Superior temporal gyrus (tissue), 1 donor: ENCODE data around the gene UBALD2.
"Not testable (repeated sequence)": the region's sequence is repeated elsewhere in the genome, so short reads cannot be mapped to it uniquely, and the experiment has no call there.

Experiments
- DNase-seq: peaks from one replicate; pipeline ENCODE4 v3.0.0-alpha.2; 2016; ENCODE audit errors: extremely low spot score

UBALD2 gene

GRCh38 chr17:76244721-76245120 is 20.4 kb upstream of the UBALD2 start:
- not testable (repeated sequence) for DNase-seq

- DNase-seq = no peak
Measured at GRCh38 chr17:76246080-76247066, 18.8 kb upstream of the UBALD2 start.

- DNase-seq = no peak
Measured at GRCh38 chr17:76247304-76247703, 17.8 kb upstream of the UBALD2 start.

DNA sequence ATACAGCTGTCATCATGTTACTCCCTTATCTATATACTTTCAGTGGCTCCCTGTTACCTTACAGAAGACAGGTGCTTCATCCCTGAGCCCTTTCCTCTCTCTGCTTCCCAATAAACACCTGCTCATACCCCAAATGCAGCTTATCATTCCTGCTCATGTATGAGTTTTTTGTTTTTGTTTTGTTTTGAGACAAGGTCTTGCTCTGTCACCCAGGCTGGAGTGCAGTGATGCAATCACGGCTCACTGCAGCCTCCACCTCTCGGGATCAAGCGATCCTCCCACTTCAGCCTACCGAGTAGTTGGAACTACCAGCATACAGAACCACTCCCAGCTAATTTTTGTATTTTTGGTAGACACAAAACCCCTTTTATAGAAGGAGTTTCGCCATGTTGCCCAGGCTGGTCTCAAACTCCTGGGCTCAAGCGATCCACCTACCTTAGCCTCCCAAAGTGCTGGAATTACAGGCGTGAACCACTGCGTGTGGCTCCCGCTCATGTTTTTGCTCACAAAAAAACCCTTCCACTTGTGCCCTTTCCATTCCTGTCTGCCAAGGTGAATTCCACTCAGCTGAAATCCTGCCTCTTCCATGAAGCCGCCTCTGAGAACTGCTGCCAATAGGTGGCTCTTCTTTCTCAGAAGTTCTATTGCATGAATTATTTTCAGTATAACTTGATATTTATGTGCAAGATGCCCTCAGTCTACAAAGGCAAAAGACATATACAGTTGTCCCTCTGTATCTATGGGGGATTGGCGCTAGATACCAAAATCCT is 16.9 kb upstream of the UBALD2 start:
- no peak for DNase-seq

DNA sequence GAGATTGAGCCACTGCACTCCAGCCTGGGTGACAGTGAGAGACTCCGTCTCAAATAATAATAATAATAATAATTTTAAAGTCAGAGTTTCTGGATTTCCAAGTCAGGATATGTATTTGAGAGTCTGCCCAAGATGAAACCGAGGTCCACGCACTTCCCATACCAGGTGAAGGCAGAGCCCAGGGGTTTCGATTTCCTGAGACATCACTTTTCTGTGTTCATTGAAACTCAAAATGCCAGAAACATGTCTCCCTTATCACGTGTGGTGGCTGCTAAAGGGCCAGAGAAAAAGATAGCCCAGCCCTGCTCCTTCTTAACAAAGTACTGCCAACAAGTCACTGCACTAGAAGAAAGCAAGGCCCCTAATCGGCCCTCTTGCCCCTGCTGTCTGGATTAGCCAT is 15.0 kb upstream of the UBALD2 start:
- DNase-seq = no peak

- DNase-seq = no peak
Measured at GRCh38 chr17:76251478-76252039, 13.6 kb upstream of the UBALD2 start.

GRCh38 chr17:76252040-76252954 is 12.9 kb upstream of the UBALD2 start:
- DNase-seq = no peak

GRCh38 chr17:76252967-76253766 is 12.0 kb upstream of the UBALD2 start:
- not testable (repeated sequence) for DNase-seq

- no peak for DNase-seq
Measured at GRCh38 chr17:76253841-76254240, 11.3 kb upstream of the UBALD2 start.

GRCh38 chr17:76254275-76254674 is 10.9 kb upstream of the UBALD2 start:
- DNase-seq = no peak

DNA sequence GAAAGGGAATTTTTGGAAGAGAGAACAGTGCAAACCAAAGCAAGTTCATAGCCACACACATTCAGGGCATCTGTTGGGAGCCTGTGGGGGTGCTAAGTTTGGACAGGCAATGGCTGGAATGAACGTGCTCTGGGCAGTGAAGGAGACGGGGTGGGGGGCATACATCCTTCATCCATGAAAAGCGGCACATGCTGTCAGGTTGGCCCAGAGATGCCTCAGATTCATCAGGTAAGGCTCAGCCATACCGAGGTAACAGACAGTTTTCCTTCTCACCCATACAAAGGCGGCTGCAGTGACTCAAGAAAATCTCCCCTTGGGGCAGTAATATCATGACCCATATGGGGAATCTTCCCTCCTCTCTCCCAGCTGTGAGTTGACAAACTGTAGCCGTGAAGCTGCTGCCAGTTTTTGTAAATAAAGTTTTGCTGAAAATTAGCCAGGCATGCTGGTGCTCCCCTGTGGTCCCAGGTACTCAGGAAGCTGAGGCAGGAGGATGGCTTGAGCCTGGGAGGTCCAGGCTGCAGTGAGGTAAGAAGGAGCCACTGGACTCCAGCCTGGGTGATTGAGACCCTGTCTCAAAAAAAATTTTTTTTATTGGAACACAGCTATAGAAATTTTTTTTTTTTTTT is 9.2 kb upstream of the UBALD2 start:
- no peak for DNase-seq

GRCh38 chr17:76256430-76257050 is 8.6 kb upstream of the UBALD2 start:
- not testable (repeated sequence) for DNase-seq

- no peak for DNase-seq
Measured at GRCh38 chr17:76260220-76260619, 4.9 kb upstream of the UBALD2 start.

DNA sequence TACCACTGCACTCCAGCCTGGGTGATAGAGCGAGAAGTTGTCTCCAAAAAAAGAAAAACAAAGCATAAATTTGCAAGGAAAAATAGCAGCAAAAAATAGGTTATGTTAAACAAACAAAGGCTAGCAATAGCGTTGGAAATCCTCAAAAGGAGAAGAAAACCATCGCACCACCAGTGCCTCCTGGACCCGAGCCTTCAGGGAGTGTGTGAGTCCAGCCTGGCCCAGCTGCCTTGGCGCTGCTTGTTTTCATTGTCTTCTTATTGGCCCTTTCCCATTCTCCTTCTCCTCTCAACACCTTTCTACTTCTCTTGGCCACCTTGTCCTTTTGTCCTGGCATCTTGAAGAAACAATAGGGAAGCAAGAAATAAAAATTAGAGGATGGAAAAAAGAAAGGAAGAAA is 4.5 kb upstream of the UBALD2 start:
- no peak for DNase-seq

GRCh38 chr17:76261421-76262215 is 3.5 kb upstream of the UBALD2 start:
- DNase-seq = no peak

DNA sequence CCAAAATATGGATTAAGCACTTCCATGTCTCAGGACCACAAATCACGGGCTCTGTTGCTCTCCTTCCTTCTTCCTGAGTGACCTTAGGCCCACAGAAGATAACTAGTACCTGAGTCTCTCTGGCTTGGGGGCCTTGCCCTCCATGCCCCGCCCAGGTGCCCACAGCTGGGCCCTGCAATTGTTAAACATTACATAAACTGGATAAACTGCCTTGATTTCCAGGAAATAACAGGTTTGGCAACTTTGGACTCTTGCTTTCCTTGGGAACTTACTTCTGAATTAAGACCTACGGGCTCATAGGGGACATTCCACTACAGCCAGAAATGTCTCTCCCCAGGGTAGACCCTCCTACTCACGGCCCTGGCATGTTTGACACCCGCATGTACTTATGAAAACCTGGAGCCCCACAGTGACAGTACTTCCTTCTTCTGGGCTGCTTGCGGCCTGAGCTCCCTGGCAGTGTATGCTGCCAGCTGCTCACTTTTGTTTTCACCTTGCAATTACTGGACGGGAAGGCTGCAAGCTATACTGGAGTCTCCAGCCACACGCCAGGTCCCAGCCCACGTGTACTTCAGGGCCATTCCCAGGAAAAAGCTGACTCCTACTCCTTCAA is 2.3 kb upstream of the UBALD2 start:
- no peak for DNase-seq

DNA sequence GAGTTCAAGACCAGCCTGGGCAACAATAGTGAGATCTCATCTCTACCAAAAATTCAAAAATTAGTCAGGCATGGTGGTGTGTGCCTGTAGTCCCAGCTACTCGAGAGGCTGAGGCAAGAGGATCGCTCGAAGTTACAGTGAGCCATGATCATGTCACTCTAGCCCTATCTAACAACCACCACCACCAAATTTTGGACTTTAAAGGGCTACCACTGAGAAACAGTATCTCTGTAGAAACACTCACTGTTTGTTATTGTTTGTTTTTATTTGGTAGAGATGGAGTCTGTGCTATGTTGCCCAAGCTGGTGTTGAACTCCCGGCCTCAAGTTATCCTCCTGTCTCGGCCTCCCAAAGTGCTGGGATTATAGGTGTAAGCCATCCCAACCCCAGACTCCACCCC is 1.3 kb upstream of the UBALD2 start:
- DNase-seq = no peak

GRCh38 chr17:76264425-76264754 is 758 bp upstream of the UBALD2 start:
- no peak for DNase-seq
